HepG2 (cell line): ENCODE results near the gene GPM6B. TPM values are rescaled to one million over a fixed set of nuclear protein-coding genes. Genes with fewer than 3 reads are reported as not detected.

Experiments used
- DR1 ChIP-seq: sonication (generic); formaldehyde crosslinking; IDR thresholded peaks from 2 replicates; pipeline ENCODE4 v1.8.0; 2021; ENCODE audit warnings: mild to moderate bottlenecking, missing genetic modification reagents, inconsistent platforms
- ELF1 ChIP-seq: sonication (generic); formaldehyde crosslinking; IDR thresholded peaks from 2 replicates; pipeline ENCODE4 v1.4.0; 2020; ENCODE audit warnings: missing genetic modification reagents
- ELF3 ChIP-seq: IDR thresholded peaks from 2 replicates; pipeline ENCODE4 v1.6.1; 2016; ENCODE audit warnings: missing genetic modification reagents, missing compliant biosample characterization
- FOXC1 ChIP-seq: sonication (generic); formaldehyde crosslinking; IDR thresholded peaks from 2 replicates; pipeline ENCODE4 v1.8.0; 2022; ENCODE audit warnings: mild to moderate bottlenecking, missing genetic modification reagents, borderline replicate concordance
- GABPB1 ChIP-seq: IDR thresholded peaks from 2 replicates; pipeline ENCODE4 v1.6.1; 2016; ENCODE audit warnings: mild to moderate bottlenecking, missing genetic modification reagents, moderate library complexity, missing compliant biosample characterization
- GATA4 ChIP-seq: sonication (generic); IDR thresholded peaks from 2 replicates; pipeline ENCODE4 v1.6.1; 2016; ENCODE audit warnings: antibody characterized with exemption, low read depth, borderline replicate concordance
- HNRNPLL ChIP-seq: fragments of 200-400 bp; formaldehyde crosslinking; IDR thresholded peaks from 2 replicates; pipeline ENCODE4 v1.6.1; 2017; ENCODE audit warnings: mild to moderate bottlenecking, low read depth, low read length; ENCODE audit not compliant: poor library complexity, severe bottlenecking
- SAP130 ChIP-seq: IDR thresholded peaks from 2 replicates; pipeline ENCODE4 v1.6.1; 2016; ENCODE audit warnings: low read depth
- STAG1 ChIP-seq: sonication (generic); formaldehyde crosslinking; IDR thresholded peaks from 2 replicates; pipeline ENCODE4 v1.4.0; 2020; ENCODE audit warnings: missing genetic modification reagents
- TAF1 ChIP-seq: sonication (generic); formaldehyde crosslinking; IDR thresholded peaks from 2 replicates; pipeline ENCODE4 v1.4.0; 2020; ENCODE audit warnings: missing genetic modification reagents
- ZNF160 ChIP-seq: sonication (generic); formaldehyde crosslinking; IDR thresholded peaks from 2 replicates; pipeline ENCODE4 v1.8.0; 2022; ENCODE audit warnings: mild to moderate bottlenecking, inconsistent platforms, missing genetic modification reagents
- ZNF569 ChIP-seq: sonication (generic); formaldehyde crosslinking; IDR thresholded peaks from 2 replicates; pipeline ENCODE4 v1.5.0; 2020; ENCODE audit warnings: mild to moderate bottlenecking, missing genetic modification reagents, moderate library complexity, borderline replicate concordance
- ZNF605 ChIP-seq: sonication (generic); formaldehyde crosslinking; IDR thresholded peaks from 2 replicates; pipeline ENCODE4 v1.8.0; 2022; ENCODE audit warnings: mild to moderate bottlenecking, missing genetic modification reagents
- ZNF775 ChIP-seq: sonication (generic); formaldehyde crosslinking; IDR thresholded peaks from 2 replicates; pipeline ENCODE4 v1.4.0; 2020; ENCODE audit warnings: missing genetic modification reagents, mild to moderate bottlenecking, moderate library complexity, borderline replicate concordance
- polyA plus RNA-seq, 8 experiments: library from polyadenylated mRNA; depleted of rRNA in 3 of 8; stranded (reverse) in 7 of 8; unstranded in 1 of 8; fragments of >200 nt; fragmentation: Illumina TruSeq in 4 of 8; extraction: Trizol in 4 of 8; gene quantifications; 2 replicates each; pipeline versions ENCODE4 v1.2.1 to v1.2.3, GENCODE V29; 2011 to 2016; ENCODE audit warnings: low read depth in 4 of 8, missing spikeins in 1 of 8, mixed read lengths in 1 of 8; ENCODE audit not compliant: insufficient read depth in 1 of 8
- total RNA-seq, 5 experiments: library from RNA; depleted of rRNA; stranded (reverse); fragments of >200 nt; fragmentation: Illumina TruSeq; extraction: Trizol; gene quantifications; 2 replicates each; pipeline ENCODE4 v1.2.3, GENCODE V29; 2016; ENCODE audit warnings: low read depth in 1 of 5
- TF ChIP-seq, protein P1 (sequence below): sonication (generic); formaldehyde crosslinking; IDR thresholded peaks from 2 replicates; pipeline ENCODE4 v1.4.0; 2020; ENCODE audit warnings: mild to moderate bottlenecking, missing genetic modification reagents, borderline replicate concordance
- TF ChIP-seq, protein P2 (sequence below): sonication (generic); formaldehyde crosslinking; IDR thresholded peaks from 2 replicates; pipeline ENCODE4 v1.4.0; 2020; ENCODE audit warnings: mild to moderate bottlenecking, missing genetic modification reagents
- TF ChIP-seq, protein P3 (sequence below): IDR thresholded peaks from 2 replicates; pipeline ENCODE4 v1.6.1; 2016; ENCODE audit warnings: mild to moderate bottlenecking
- TF ChIP-seq, protein P4 (sequence below): sonication (generic); formaldehyde crosslinking; IDR thresholded peaks from 2 replicates; pipeline ENCODE4 v1.5.1; 2020; ENCODE audit warnings: mild to moderate bottlenecking, missing genetic modification reagents, moderate library complexity

Gene GPM6B
- total and polyA plus RNA-seq, 2 of the 13 experiments (the other 11 are each of a cell fraction or from before 2014, with no cell fraction given) = not detected

DNA sequence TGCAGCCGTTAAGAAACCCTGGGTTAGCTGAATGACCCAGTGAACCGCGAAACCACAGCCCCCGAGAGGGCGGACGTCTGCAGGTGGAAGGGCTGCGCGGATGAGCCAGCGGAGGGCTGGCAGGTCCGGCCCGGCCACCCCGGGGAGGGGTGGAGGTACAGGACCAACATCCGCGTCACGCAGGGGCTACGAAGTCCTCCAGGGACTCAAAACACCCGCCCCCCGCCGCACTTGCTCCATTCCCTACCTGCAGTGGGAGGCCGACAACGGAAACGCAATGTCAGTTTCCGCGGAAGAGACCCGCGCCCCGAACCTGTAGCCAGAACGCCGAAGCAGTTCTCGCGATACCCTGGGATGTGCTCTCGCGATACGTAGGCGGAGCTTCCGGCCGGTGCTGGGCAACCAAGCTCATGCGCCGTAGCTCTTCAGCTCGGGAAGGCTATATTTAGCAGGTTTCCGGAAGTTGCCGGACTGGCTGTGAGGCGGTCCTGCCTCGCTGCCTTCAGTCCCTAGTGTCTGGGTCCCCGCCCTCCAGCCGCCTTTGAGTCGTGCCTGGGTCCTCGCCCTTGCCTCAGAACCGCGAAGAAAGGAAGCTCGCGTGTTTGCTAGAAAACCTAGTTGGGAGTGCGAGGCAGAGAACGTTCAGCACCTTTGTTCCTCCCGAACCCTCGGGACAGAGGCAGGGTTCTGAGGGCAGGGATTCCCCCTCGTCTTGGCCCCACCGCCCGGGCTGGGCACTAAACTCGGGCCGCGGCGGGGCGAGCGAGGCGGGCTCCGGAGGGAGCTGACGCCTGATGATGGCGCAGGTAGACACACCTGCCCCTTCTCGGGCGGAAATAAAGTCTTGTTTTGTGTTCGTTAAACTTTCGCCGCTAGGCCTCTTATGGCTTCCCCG, 82.4 kb downstream of the GPM6B start, which contains the start of the genes OFD1 and TRAPPC2 (continued):
- TF ChIP-seq ELF1 (CRISPR knock-in tag) = peak; percentile 88
- peak; percentile 44; the same call in 1 of the 2 replicates for TF ChIP-seq GATA4
- TF ChIP-seq ZNF569 (CRISPR knock-in tag) = 0 out of 2 replicates have a peak, but pooled peaks have one; percentile 35
- 0 out of 2 replicates have a peak, but pooled peaks have one; percentile 41 for TF ChIP-seq ZNF605 (CRISPR knock-in tag)
- TF ChIP-seq, protein P1, sequence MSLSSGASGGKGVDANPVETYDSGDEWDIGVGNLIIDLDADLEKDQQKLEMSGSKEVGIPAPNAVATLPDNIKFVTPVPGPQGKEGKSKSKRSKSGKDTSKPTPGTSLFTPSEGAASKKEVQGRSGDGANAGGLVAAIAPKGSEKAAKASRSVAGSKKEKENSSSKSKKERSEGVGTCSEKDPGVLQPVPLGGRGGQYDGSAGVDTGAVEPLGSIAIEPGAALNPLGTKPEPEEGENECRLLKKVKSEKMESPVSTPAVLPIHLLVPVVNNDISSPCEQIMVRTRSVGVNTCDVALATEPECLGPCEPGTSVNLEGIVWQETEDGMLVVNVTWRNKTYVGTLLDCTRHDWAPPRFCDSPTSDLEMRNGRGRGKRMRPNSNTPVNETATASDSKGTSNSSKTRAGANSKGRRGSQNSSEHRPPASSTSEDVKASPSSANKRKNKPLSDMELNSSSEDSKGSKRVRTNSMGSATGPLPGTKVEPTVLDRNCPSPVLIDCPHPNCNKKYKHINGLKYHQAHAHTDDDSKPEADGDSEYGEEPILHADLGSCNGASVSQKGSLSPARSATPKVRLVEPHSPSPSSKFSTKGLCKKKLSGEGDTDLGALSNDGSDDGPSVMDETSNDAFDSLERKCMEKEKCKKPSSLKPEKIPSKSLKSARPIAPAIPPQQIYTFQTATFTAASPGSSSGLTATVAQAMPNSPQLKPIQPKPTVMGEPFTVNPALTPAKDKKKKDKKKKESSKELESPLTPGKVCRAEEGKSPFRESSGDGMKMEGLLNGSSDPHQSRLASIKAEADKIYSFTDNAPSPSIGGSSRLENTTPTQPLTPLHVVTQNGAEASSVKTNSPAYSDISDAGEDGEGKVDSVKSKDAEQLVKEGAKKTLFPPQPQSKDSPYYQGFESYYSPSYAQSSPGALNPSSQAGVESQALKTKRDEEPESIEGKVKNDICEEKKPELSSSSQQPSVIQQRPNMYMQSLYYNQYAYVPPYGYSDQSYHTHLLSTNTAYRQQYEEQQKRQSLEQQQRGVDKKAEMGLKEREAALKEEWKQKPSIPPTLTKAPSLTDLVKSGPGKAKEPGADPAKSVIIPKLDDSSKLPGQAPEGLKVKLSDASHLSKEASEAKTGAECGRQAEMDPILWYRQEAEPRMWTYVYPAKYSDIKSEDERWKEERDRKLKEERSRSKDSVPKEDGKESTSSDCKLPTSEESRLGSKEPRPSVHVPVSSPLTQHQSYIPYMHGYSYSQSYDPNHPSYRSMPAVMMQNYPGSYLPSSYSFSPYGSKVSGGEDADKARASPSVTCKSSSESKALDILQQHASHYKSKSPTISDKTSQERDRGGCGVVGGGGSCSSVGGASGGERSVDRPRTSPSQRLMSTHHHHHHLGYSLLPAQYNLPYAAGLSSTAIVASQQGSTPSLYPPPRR (CRISPR knock-in tag) = 0 out of 2 replicates have a peak, but pooled peaks have one; percentile 12
- 0 out of 2 replicates have a peak, but pooled peaks have one; percentile 17 for TF ChIP-seq ZNF160 (CRISPR knock-in tag)
- TF ChIP-seq ELF3 (CRISPR knock-in tag) = peak; percentile 64; the same call in 1 of the 2 replicates
- peak; percentile 51 for TF ChIP-seq HNRNPLL
- TF ChIP-seq, protein P2, sequence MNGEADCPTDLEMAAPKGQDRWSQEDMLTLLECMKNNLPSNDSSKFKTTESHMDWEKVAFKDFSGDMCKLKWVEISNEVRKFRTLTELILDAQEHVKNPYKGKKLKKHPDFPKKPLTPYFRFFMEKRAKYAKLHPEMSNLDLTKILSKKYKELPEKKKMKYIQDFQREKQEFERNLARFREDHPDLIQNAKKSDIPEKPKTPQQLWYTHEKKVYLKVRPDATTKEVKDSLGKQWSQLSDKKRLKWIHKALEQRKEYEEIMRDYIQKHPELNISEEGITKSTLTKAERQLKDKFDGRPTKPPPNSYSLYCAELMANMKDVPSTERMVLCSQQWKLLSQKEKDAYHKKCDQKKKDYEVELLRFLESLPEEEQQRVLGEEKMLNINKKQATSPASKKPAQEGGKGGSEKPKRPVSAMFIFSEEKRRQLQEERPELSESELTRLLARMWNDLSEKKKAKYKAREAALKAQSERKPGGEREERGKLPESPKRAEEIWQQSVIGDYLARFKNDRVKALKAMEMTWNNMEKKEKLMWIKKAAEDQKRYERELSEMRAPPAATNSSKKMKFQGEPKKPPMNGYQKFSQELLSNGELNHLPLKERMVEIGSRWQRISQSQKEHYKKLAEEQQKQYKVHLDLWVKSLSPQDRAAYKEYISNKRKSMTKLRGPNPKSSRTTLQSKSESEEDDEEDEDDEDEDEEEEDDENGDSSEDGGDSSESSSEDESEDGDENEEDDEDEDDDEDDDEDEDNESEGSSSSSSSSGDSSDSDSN (CRISPR knock-in tag) = peak; percentile 74; the same call in 1 of the 2 replicates
- 0 out of 2 replicates have a peak, but pooled peaks have one; percentile 34 for TF ChIP-seq FOXC1 (CRISPR knock-in tag)
- no peak for TF ChIP-seq STAG1 (CRISPR knock-in tag)
- no peak for TF ChIP-seq ZNF775 (CRISPR knock-in tag)
- TF ChIP-seq SAP130 (CRISPR knock-in tag) = peak; percentile 79
- peak; percentile 86 for TF ChIP-seq DR1
- TF ChIP-seq, protein P3, sequence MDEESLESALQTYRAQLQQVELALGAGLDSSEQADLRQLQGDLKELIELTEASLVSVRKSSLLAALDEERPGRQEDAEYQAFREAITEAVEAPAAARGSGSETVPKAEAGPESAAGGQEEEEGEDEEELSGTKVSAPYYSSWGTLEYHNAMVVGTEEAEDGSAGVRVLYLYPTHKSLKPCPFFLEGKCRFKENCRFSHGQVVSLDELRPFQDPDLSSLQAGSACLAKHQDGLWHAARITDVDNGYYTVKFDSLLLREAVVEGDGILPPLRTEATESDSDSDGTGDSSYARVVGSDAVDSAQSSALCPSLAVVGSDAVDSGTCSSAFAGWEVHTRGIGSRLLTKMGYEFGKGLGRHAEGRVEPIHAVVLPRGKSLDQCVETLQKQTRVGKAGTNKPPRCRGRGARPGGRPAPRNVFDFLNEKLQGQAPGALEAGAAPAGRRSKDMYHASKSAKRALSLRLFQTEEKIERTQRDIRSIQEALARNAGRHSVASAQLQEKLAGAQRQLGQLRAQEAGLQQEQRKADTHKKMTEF (CRISPR knock-in tag) = peak; percentile 59; the same call in 1 of the 2 replicates
- peak; percentile 93 for TF ChIP-seq GABPB1 (CRISPR knock-in tag)
- TF ChIP-seq TAF1 (CRISPR knock-in tag) = peak; percentile 61; the same call in 1 of the 2 replicates
- TF ChIP-seq, protein P4, sequence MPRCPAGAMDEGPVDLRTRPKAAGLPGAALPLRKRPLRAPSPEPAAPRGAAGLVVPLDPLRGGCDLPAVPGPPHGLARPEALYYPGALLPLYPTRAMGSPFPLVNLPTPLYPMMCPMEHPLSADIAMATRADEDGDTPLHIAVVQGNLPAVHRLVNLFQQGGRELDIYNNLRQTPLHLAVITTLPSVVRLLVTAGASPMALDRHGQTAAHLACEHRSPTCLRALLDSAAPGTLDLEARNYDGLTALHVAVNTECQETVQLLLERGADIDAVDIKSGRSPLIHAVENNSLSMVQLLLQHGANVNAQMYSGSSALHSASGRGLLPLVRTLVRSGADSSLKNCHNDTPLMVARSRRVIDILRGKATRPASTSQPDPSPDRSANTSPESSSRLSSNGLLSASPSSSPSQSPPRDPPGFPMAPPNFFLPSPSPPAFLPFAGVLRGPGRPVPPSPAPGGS (CRISPR knock-in tag) = peak; percentile 39; the same call in 1 of the 2 replicates
